Measurements from ENCODE around the gene MRPL40. TPM values are rescaled to one million over a fixed set of nuclear protein-coding genes. Genes with fewer than 3 reads are reported as not detected.

MRPL40 gene
- total RNA-seq, 1 experiment from 2014 or later: 40.1 TPM

- Histone ChIP-seq H3K9me3 (ENCODE audit: control insufficient read depth in 1 of 2, insufficient read depth in 1 of 2, low read depth in 1 of 2, low read length in 2 of 2) (no peaks in the 10 kb centered on the region), H3K27me3 (ENCODE audit: insufficient read depth, low read length) (no peaks in the 10 kb centered on the region), H3K4me3 (replicated peaks in 1 of 2; ENCODE audit: low read depth in 1 of 2, low read length in 2 of 2) (no peak overlapping the region), H3K36me3 (ENCODE audit: control insufficient read depth in 1 of 2, insufficient read depth in 2 of 2, low read length in 2 of 2) (peaks cover 55 to 58% of the 10 kb centered on the region in 2 experiments), H3K4me1 (ENCODE audit: control insufficient read depth in 1 of 2, insufficient read depth in 2 of 2, low read length in 2 of 2) (no peaks in the 10 kb centered on the region), H3K9me2 (ENCODE audit: insufficient read depth) (no peaks in the 10 kb centered on the region), H2AFZ (ENCODE audit: low read depth, low read length, poor library complexity, severe bottlenecking) (no peak overlapping the region), H3K4me2 (ENCODE audit: low read length) (no peak overlapping the region), H3K27ac (ENCODE audit: low read depth, low read length) (no peak overlapping the region), H4K20me1 (ENCODE audit: insufficient read depth) (no peaks in the 10 kb centered on the region), H3K79me2 (ENCODE audit: insufficient read depth, low read length) (no peaks in the 10 kb centered on the region), H3K9ac (ENCODE audit: low read length) (no peak overlapping the region)
- TF ChIP-seq TCF7L2 (IDR thresholded peaks at IDR 0.05; ENCODE audit: borderline replicate concordance, extremely low read depth, insufficient read depth, insufficient read length) (no peak), ZBTB33 (IDR thresholded peaks at IDR 0.05; ENCODE audit: extremely low read depth, insufficient replicate concordance, low read length) (no peak), ZNF274 (IDR thresholded peaks at IDR 0.05; ENCODE audit: low read depth, low read length) (no peak), SIN3A (IDR thresholded peaks at IDR 0.05; ENCODE audit: low read depth) (no peak), YY1 (IDR thresholded peaks at IDR 0.05; ENCODE audit: extremely low read depth, insufficient replicate concordance, low read depth, low read length) (no peak), EZH2 (IDR thresholded peaks at IDR 0.05) (no peak)
- ATAC-seq: no peak
- no TSS peak for BruUV-seq (replicated peaks)
- POLR2A ChIA-PET: no interaction called here
- CTCF ChIA-PET: no interaction called here
- no peak for DNase-seq (ENCODE audit: low read depth, low spot score)
- intact Hi-C loops (cut with micrococcal nuclease): no loop called here
- RAD21 ChIA-PET (ENCODE audit: low non-redundant PET in 1 of 2, low total read pairs in 2 of 2, uncharacterized antibody in 2 of 2, unreplicated experiment in 2 of 2): no interaction called here
These were observed 44.8 kb upstream of the MRPL40 start for GRCh38 chr22:19387575-19387974.

- Histone ChIP-seq H3K9ac (ENCODE audit: low read length) (no peak overlapping the region), H3K4me1 (ENCODE audit: control insufficient read depth in 1 of 2, insufficient read depth in 2 of 2, low read length in 2 of 2) (no peaks in the 10 kb centered on the region), H3K27me3 (ENCODE audit: insufficient read depth, low read length) (no peaks in the 10 kb centered on the region), H3K36me3 (ENCODE audit: control insufficient read depth in 1 of 2, insufficient read depth in 2 of 2, low read length in 2 of 2) (peaks cover 18 to 43% of the 10 kb centered on the region in 2 experiments; a peak in 3 of 4 replicates), H3K4me3 (replicated peaks in 1 of 2; ENCODE audit: low read depth in 1 of 2, low read length in 2 of 2) (no peak overlapping the region), H2AFZ (ENCODE audit: low read depth, low read length, poor library complexity, severe bottlenecking) (no peak overlapping the region), H3K9me2 (ENCODE audit: insufficient read depth) (no peaks in the 10 kb centered on the region), H4K20me1 (ENCODE audit: insufficient read depth) (no peaks in the 10 kb centered on the region), H3K27ac (ENCODE audit: low read depth, low read length) (no peak overlapping the region), H3K9me3 (ENCODE audit: control insufficient read depth in 1 of 2, insufficient read depth in 1 of 2, low read depth in 1 of 2, low read length in 2 of 2) (no peaks in the 10 kb centered on the region), H3K4me2 (ENCODE audit: low read length) (no peak overlapping the region), H3K79me2 (ENCODE audit: insufficient read depth, low read length) (no peaks in the 10 kb centered on the region)
- POLR2A ChIA-PET: no interaction called here
- intact Hi-C loops (cut with micrococcal nuclease): no loop called here
- ATAC-seq: no peak
- TF ChIP-seq TCF7L2 (IDR thresholded peaks at IDR 0.05; ENCODE audit: borderline replicate concordance, extremely low read depth, insufficient read depth, insufficient read length) (no peak), CBX3 (IDR thresholded peaks at IDR 0.05; ENCODE audit: low read depth) (no peak), ZNF274 (IDR thresholded peaks at IDR 0.05; ENCODE audit: low read depth, low read length) (no peak), SP1 (IDR thresholded peaks at IDR 0.05; ENCODE audit: low read depth) (no peak), MAX (IDR thresholded peaks at IDR 0.05) (no peak), SIN3A (IDR thresholded peaks at IDR 0.05; ENCODE audit: low read depth) (no peak), CEBPB (IDR thresholded peaks at IDR 0.05; ENCODE audit: low read depth) (no peak), CTCF (IDR thresholded peaks at IDR 0.05 in 2 of 3, conservative IDR thresholded peaks at IDR 0.05 in 1 of 3; ENCODE audit: borderline replicate concordance in 1 of 3, insufficient read depth in 1 of 3, low read depth in 2 of 3, low read length in 2 of 3) (no peak), SRF (IDR thresholded peaks at IDR 0.05; ENCODE audit: low read depth) (no peak), ZFX (IDR thresholded peaks at IDR 0.05) (no peak), ATF3 (IDR thresholded peaks at IDR 0.05) (no peak), POLR2A (IDR thresholded peaks at IDR 0.05; ENCODE audit: borderline replicate concordance, extremely low read depth, insufficient read depth, insufficient read length) (no peak), FOSL1 (IDR thresholded peaks at IDR 0.05; ENCODE audit: low read depth) (no peak)
- BruUV-seq (replicated peaks): no TSS peak
- RAD21 ChIA-PET (ENCODE audit: low non-redundant PET in 1 of 2, low total read pairs in 2 of 2, uncharacterized antibody in 2 of 2, unreplicated experiment in 2 of 2): interaction anchor here in 1 of 2 experiments (0.6 kb wide), 1 partner anchor 9 kb away, joined by 3 read pairs; no protein-coding TSS in a partner anchor
- CTCF ChIA-PET: no interaction called here
- no peak for DNase-seq (ENCODE audit: low read depth, low spot score)
These were observed 38.6 kb upstream of the MRPL40 start for GRCh38 chr22:19393704-19394103.
